Retina (tissue), 1 donor: ENCODE data around the gene RBPJ.
"Not testable (repeated sequence)": the region's sequence is repeated elsewhere in the genome, so short reads cannot be mapped to it uniquely, and the experiment has no call there.

Experiments
- DNase-seq: peaks from one replicate; pipeline ENCODE4 v3.0.0-alpha.2; 2016

The RBPJ gene

GRCh38 chr4:26302031-26302899, 18.5 kb upstream of the RBPJ start:
- DNase-seq = no peak

GRCh38 chr4:26303008-26303407, 17.8 kb upstream of the RBPJ start:
- no peak for DNase-seq

- no peak for DNase-seq
These were observed 13.6 kb upstream of the RBPJ start for GRCh38 chr4:26307037-26307800.

- no peak for DNase-seq
These were observed 12.2 kb upstream of the RBPJ start for GRCh38 chr4:26308568-26308967.

GRCh38 chr4:26310264-26310663, 10.6 kb upstream of the RBPJ start:
- no peak for DNase-seq

- no peak for DNase-seq
These were observed 9.2 kb upstream of the RBPJ start for GRCh38 chr4:26311633-26312032.

- not testable (repeated sequence) for DNase-seq
These were observed 5.4 kb upstream of the RBPJ start for GRCh38 chr4:26315316-26315932.

- DNase-seq = no peak
These were observed 3.0 kb upstream of the RBPJ start for GRCh38 chr4:26317766-26318165.

- peak; percentile 96 for DNase-seq
These were observed 1.3 kb upstream of the RBPJ start for GRCh38 chr4:26319467-26319948.

GRCh38 chr4:26319949-26320537, 771 bp upstream of the RBPJ start:
- DNase-seq = no peak

GRCh38 chr4:26321373-26322221, 783 bp downstream of the RBPJ start:
- peak; percentile 78 for DNase-seq

- DNase-seq = no peak
These were observed 1.5 kb downstream of the RBPJ start for GRCh38 chr4:26322346-26322745.

- no peak for DNase-seq
These were observed 3.0 kb downstream of the RBPJ start for GRCh38 chr4:26323821-26324220.

- no peak for DNase-seq
These were observed 4.4 kb downstream of the RBPJ start for GRCh38 chr4:26325191-26325590.

GRCh38 chr4:26326791-26327190, 6.0 kb downstream of the RBPJ start:
- DNase-seq = no peak

GRCh38 chr4:26330186-26330787, 9.5 kb downstream of the RBPJ start:
- peak; percentile 32 for DNase-seq

- no peak for DNase-seq
These were observed 10.1 kb downstream of the RBPJ start for GRCh38 chr4:26330946-26331345.

GRCh38 chr4:26331380-26331950, 10.7 kb downstream of the RBPJ start:
- DNase-seq = peak; percentile 17

GRCh38 chr4:26334366-26334765, 13.6 kb downstream of the RBPJ start:
- no peak for DNase-seq

- no peak for DNase-seq
These were observed 16.8 kb downstream of the RBPJ start for GRCh38 chr4:26337612-26338011.

GRCh38 chr4:26342328-26343037, 21.7 kb downstream of the RBPJ start:
- DNase-seq = no peak
